Stimulated activated CD8-positive, alpha-beta memory T cell treated with anti-CD3 and anti-CD28 coated beads, Interleukin-12 subunit alpha, Interleukin-12 subunit beta, amount 100 ng/mL, for 4 hours (primary cell): ENCODE data around the gene SOX15.

Experiments used
- DNase-seq: peaks from one replicate; pipeline ENCODE4 v3.0.0-alpha.2; 2020; ENCODE audit warnings: low read depth

Gene SOX15

DNA sequence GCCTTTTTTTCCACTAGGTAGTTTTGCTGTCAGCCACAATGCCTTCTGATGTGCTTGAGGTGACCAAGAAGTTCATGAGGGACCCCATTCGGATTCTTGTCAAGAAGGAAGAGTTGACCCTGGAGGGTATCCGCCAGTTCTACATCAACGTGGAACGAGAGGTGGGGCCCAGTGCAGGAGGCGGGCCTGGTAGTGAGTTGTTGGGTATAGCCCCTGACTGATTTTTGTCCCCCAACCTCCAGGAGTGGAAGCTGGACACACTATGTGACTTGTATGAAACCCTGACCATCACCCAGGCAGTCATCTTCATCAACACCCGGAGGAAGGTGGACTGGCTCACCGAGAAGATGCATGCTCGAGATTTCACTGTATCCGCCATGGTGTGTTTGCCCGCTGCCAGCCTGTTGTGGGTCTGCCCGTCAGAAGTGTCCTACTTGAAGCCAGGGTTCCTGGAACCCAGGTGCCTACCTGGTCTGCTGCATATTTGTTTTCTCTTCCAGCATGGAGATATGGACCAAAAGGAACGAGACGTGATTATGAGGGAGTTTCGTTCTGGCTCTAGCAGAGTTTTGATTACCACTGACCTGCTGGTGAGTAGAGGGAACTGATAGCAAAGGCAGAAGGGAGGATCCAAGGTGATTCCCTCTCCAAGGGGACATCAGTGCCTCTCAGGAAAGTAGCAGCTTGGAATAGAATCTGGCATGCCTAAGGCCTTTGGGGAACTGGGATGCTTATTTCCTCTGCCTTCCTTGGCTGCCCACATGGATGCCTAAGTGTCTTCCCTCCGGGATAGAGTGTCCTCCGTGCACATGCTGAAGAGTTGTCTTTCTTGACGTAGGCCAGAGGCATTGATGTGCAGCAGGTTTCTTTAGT, 12.3 kb downstream of the SOX15 start:
- no peak for DNase-seq

DNA sequence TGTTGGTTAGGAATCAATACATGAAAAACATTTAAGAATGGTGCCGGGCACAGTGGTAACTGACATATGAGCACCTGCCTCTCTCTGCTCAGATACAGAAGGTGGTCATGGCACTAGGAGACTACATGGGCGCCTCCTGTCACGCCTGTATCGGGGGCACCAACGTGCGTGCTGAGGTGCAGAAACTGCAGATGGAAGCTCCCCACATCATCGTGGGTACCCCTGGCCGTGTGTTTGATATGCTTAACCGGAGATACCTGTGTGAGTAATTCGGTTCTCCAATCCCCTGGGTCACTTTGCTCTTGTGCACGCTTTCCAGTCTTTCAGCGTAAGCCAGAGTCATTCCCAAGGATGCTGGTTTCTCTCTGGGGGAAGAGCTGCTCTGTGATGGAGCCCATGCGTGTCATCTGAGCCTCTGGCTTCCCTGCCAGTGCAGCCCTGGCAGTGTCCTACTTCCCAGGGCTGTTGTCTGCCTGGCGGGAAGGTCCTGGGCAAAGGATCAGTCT, 13.4 kb downstream of the SOX15 start:
- DNase-seq, result no peak

DNA sequence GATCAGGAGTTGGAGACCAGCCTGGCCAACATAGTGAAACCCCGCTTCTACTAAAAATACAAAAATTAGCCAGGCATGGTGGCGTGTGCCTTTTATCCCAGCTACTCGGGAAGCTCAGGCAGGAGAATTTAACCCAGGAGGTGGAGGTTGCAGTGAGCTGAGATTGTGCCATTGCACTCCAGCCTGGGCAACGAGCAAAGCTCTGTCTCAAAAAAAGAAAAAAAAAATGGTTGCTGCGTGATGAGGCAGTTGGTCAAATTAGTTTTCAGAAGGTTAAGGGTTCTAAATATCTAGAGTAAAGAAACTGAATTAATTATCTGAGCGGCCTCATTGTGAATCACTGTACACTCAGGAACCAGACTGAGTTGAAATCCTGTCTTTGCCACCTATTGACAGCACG, 13.9 kb downstream of the SOX15 start:
- no peak for DNase-seq

DNA sequence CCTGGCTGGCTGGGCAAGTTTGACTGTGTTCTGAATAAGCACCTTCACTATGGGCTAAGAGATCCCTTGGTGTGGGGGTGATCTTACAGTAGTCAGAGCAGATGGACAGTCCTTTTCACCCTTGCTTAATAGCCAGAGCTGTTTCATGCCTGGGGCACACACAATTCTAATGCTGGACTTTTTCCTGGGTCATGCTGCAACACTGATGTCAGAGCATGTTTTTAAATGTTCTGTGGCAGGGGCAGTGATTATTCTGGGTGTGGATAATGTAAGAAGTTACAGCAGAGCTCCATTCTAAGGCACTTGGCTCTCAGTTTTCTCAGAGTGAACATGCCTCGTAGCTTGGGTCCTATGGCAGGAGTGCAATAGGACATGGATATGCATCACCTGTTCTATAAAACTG, 14.4 kb downstream of the SOX15 start:
- no peak for DNase-seq

DNA sequence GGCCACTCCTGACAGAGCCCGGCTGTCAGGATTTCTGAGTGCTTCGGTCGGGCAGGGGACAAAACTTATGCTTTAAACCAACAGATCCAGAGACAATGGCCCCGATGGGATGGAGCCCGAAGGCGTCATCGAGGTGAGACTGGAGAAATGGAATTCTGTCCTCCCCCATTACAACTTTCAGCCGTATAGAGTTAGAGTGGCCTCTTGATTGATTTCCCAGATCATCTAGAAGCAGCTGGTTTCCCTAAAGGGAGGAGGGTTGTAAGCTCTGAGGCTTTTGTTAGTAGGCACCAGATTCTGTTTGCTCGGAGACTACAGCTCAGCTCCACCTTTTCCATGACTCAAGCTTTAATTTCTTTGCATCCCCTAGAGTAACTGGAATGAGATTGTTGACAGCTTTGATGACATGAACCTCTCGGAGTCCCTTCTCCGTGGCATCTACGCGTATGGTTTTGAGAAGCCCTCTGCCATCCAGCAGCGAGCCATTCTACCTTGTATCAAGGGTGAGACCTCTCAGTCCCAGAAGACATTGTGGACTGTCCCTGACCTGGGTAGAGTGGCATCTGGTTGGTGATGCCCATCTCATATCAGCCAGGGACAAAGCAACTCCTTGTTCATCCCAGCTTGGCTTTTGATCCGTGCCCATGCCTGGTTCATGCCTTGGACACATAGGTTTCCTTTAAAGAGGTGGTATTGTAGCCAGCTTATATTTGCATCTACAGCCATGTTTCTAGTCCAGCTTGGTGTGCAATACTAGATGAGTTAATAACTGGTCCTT, 15.5 kb downstream of the SOX15 start:
- DNase-seq, result no peak

DNA sequence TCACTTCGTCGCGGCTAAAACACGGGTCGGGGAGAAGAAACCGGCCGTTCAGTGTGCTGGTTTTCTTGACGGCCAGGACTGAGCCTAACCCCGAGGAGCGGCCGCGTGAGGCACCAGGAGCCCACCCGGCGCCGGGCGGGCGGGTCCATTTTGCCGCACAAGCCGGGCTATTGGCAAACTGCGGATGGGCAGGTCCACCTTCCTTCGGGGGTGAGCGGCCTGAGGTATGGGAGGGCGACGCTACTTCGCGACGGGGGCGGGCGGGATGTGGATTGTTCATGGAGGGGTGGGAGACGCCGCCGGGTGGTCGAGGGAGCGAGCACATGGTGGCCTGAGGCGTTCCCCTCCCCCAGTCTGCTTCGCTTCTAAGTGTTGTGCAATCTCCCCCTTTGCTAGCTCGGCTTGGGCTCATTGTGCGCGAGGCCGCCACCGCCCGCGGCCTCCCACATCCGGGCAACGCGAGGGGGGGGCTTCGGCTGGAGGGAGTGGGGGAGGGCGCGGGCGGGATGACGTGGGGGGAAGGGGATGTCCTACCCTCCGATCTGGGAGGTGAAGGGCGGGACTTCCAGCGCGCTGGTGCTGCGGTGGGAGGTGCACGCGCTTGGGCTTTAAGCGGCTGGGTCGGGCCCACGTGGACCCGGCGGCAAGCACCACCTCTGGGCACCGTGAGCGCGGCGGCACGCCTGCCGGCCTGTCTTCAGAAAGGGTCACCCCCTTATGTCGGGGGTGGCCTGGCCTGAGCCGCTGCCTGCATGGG, 16.4 kb downstream of the SOX15 start:
- DNase-seq, result peak; percentile 84

DNA sequence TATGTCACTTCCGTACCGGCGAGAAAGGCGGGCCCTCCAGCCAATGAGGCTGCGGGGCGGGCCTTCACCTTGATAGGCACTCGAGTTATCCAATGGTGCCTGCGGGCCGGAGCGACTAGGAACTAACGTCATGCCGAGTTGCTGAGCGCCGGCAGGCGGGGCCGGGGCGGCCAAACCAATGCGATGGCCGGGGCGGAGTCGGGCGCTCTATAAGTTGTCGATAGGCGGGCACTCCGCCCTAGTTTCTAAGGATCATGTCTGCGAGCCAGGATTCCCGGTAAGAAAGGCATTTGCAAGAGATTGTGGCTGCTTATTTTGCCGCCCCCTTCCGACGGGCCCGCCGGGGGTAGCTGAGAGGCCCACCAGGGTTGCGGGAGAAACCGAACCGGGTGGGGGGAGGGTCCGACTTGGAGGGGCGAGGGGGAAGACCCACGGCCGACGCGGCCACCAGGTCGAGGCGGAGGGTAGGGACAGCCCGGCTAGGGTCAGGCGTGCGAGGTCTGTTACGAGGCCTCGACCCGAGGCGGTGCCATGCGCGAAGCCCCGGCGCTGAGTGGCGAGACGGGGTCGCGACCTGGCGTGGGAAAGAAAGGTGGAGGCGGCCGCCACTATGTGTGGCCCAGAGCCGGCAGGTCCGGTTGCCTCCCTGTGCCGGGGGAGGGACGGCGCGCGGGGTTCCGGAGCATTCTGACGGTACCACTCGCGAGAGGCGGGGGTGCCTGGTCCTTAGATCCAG, 17.1 kb downstream of the SOX15 start:
- peak; percentile 100 for DNase-seq

DNA sequence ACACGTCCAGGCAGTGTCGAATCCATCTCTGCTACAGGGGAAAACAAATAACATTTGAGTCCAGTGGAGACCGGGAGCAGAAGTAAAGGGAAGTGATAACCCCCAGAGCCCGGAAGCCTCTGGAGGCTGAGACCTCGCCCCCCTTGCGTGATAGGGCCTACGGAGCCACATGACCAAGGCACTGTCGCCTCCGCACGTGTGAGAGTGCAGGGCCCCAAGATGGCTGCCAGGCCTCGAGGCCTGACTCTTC, 17.6 kb downstream of the SOX15 start:
- no peak for DNase-seq

DNA sequence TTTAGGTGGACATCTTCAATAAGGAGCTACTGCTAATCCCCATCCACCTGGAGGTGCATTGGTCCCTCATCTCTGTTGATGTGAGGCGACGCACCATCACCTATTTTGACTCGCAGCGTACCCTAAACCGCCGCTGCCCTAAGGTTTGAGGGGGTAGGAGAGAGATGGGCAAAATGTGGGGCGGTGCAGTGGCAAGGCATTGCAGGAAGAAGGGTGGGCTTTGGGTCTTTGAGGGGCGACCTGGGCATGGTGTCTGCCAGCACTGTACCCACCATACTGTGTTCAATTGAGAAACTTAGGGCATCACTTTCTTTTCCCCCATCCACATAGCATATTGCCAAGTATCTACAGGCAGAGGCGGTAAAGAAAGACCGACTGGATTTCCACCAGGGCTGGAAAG, 19.5 kb downstream of the SOX15 start:
- no peak for DNase-seq

DNA sequence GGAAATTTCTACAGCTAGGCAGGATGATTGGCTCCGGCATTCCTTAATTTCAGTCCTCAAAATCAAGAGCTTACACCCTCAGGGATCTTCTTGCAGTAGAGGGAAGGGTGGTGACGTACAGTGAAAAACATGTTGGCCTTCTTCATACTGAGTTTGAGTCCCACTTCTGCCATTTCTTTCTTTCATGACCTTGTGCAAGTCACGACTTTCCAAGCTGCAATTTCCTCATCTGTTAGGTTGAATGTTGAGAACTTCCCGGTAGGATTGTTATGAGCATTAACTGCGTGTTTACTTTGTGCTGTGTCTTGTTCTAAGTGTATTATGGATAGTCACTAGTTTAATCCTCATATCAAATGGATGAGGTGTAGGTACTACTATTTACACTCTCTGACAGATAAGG, 20.3 kb downstream of the SOX15 start:
- no peak for DNase-seq

DNA sequence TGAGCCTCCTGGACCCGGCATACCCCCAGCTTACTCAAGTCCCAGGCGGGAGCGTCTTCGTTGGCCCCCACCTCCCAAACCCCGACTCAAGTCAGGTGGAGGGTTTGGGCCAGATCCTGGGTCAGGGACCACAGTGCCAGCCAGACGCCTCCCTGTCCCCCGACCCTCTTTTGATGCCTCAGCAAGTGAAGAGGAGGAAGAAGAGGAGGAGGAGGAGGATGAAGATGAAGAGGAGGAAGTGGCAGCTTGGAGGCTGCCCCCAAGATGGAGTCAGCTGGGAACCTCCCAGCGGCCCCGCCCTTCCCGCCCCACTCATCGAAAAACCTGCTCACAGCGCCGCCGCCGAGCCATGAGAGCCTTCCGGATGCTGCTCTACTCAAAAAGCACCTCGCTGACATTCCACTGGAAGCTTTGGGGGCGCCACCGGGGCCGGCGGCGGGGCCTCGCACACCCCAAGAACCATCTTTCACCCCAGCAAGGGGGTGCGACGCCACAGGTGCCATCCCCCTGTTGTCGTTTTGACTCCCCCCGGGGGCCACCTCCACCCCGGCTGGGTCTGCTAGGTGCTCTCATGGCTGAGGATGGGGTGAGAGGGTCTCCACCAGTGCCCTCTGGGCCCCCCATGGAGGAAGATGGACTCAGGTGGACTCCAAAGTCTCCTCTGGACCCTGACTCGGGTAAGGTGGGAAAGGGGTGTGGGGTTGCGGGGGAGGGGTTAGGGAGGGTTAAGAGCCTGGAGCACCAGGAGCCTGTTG, 26.6 kb downstream of the SOX15 start:
- no peak for DNase-seq

DNA sequence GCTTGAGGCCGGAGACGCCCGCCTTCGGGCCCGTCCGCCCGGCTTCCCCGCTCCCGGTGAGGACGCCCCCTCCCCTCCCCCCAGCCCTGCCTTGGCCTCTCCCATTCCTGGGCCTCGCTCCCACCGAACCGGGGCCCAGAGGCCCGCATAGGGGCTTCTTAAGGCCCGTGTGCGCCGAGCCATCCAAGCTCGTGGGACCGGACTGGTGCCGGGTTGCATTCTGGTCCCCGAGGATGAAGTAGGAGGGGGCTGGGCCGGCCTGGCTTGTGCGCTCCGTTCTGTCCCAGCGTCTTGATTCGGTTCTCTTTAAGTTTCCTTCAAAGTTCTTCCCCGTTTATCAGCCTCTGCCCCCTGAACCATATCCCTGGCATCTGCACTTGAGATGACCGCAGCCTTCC, 27.7 kb downstream of the SOX15 start:
- no peak for DNase-seq

DNA sequence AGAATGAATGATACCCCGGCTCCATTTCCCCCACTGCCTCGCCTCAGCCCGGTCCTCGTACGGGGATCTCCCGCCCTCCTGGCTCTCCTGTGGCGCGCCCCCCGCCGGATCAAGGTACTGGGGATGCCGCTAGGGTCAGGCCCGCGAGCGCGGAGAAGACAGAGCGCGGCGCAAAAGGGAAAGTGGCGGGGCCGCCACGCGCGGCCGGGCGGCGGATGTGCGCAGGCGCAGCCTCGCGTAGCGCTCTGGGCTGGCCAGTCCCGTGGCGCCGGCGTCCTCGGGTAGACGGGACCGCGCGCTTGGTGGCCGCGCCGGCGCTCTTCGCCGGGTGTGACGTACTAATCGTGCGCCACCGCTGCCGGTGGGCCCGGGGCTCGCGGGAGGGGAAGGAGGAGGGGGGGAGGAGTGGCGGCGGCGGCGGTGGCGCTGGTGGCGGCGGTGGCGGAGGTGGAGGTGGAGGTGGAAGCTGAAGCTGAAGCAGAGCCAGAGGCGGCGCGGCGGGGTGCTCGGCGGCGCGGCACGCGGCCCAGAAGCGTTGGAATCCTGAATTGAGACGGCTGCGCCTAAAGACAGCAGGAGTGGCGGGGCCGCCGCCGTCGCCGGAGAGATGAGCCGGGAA, 28.2 kb downstream of the SOX15 start, which contains the start of gene SENP3:
Gene SENP3, plus strand, starts transcription at position 331 of the 619 bp plus-strand sequence. CDS start 1,158 bp downstream, outside the sequence.
- DNase-seq, result peak; percentile 90

DNA sequence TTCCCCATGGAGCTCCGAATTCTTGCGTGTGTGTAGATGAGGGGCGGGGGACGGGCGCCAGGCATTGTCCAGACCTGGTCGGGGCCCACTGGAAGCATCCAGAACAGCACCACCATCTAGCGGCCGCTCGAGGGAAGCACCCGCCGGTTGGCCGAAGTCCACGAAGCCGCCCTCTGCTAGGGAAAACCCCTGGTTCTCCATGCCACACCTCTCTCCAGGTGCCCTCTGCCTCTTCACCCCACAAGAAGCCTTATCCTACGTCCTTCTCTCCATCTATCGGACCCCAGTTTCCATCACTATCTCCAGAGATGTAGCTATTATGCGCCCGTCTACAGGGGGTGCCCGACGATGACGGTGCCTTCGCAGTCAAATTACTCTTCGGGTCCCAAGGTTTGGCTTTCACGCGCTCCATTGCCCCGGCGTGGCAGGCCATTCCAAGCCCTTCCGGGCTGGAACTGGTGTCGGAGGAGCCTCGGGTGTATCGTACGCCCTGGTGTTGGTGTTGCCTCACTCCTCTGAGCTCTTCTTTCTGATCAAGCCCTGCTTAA, 28.8 kb downstream of the SOX15 start:
- peak; percentile 69 for DNase-seq

DNA sequence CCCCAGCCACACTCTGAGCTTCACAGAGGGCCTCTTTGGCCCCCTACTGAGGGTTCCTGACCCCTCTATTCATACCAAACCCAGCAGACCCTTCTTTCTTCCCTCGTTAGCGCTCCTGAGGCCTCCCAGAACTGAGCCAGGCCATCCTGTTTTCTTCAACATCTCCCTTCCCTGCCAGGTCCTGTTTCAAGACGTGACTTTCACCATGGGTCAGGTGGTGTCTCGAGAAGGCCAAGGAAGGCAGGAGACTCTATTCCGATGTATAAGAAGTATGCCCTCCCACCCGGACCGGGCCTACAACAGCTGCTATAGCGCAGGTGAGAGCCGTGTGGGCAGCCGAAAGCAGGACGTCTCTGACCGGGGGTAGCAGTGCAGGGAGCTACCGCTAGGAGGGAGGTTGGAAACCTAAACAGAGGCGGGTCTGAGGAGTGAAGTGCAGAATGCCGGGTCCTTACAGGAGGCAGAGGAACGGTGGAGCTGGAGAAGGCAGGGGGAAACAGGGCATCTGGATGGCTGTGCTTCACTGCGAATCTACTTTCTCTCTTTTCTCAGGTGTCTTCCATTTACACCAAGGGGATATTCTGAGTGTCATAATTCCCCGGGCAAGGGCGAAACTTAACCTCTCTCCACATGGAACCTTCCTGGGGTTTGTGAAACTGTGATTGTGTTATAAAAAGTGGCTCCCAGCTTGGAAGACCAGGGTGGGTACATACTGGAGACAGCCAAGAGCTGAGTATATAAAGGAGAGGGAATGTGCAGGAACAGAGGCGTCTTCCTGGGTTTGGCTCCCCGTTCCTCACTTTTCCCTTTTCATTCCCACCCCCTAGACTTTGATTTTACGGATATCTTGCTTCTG, 29.5 kb downstream of the SOX15 start:
- DNase-seq, result no peak

DNA sequence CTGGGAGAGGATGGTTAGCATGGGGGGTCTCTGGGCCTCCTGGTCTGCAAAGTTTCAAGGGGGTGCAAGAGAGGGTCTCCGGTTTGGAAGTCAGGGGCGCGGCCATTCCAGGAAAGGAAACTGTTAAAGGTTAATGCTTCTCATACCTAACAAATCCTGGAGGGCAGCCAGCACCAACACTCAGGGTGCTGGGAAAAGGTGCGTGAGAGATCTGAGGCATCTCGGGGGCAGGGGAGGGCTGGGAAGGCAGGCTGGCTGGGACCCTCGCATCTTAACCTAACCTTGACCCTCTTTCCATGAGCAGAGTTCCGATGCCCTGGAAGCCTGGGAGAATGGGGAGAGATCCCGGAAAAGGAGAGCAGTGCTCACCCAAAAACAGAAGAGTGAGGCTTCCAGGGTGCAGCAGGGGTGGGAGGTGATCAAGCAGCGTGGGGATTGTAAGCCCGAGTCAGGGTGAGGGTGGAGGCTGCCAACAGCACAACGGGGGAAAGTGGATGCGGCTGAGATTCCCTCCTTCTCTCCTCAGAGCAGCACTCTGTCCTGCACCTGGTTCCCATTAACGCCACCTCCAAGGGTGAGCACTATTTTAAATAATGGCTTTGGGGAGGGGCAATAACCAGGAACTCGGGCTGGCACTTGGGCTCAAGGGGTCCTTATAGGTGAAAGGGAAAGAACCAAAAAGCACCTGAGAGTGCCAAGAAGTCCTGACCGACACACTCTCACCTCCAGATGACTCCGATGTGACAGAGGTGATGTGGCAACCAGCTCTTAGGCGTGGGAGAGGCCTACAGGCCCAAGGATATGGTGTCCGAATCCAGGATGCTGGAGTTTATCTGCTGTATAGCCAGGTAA, 30.3 kb downstream of the SOX15 start:
- no peak for DNase-seq

DNA sequence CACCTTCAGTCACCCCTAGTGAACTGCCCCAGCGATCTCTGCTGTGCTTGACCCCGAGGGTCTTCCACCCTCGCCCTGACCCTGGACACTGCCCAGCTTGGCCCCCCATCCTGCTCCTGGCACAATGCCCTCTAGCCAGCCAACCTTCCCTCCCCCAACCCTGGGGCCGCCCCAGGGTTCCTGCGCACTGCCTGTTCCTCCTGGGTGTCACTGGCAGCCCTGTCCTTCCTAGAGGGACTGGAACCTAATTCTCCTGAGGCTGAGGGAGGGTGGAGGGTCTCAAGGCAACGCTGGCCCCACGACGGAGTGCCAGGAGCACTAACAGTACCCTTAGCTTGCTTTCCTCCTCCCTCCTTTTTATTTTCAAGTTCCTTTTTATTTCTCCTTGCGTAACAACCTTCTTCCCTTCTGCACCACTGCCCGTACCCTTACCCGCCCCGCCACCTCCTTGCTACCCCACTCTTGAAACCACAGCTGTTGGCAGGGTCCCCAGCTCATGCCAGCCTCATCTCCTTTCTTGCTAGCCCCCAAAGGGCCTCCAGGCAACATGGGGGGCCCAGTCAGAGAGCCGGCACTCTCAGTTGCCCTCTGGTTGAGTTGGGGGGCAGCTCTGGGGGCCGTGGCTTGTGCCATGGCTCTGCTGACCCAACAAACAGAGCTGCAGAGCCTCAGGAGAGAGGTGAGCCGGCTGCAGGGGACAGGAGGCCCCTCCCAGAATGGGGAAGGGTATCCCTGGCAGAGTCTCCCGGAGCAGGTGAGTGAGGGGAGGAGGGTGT, 31.2 kb downstream of the SOX15 start, which contains the start of gene TNFSF13:
Gene TNFSF13, plus strand, starts transcription at position 207 of the 776 bp plus-strand sequence. Its CDS starts 290 bp downstream, at position 497.
- DNase-seq, result no peak
